ENCODE measurements around the gene TNFRSF8. TPM values are rescaled to one million over a fixed set of nuclear protein-coding genes. Genes with fewer than 3 reads are reported as not detected.

TNFRSF8 gene
- total and polyA plus RNA-seq, 2 of the 4 experiments (the other 2 are of a cell fraction), result under 0.01 to 0.31 TPM

GRCh38 chr1:12167493-12168429 lies 104.7 kb downstream of the TNFRSF8 start:
- no peak overlapping the region for H3K56ac ChIP-seq (ENCODE audit: extremely low read depth, insufficient read depth, low read length)
- 0 out of 3 replicates have a peak overlapping the region, but pooled peaks have one; percentile 10 for H2BK15ac ChIP-seq (ENCODE audit: low read depth, low read length)
- H4K91ac ChIP-seq (ENCODE audit: insufficient read depth, low read depth, low read length), result no peak overlapping the region; the same call in 1 of the 2 replicates
- peak overlapping the region; percentile 93 for H2AFZ ChIP-seq (replicated peaks; ENCODE audit: low read length, poor library complexity)
- H3K4me1 ChIP-seq (ENCODE audit: control insufficient read depth, insufficient read depth, low read length), result peaks cover 5% of the 10 kb centered on the region
- H3K4me3 ChIP-seq (ENCODE audit: insufficient read depth, low read depth, low read length), result peak overlapping the region; percentile 97
- no peaks in the 10 kb centered on the region for H3K36me3 ChIP-seq (ENCODE audit: control insufficient read depth, insufficient read depth, low read length)
- peak overlapping the region; percentile 50 for H3K4ac ChIP-seq (ENCODE audit: low read depth, low read length)
- no peaks in the 10 kb centered on the region for H3K9me3 ChIP-seq (ENCODE audit: control insufficient read depth, insufficient read depth, low read length)
- no peak overlapping the region for H3K23ac ChIP-seq (ENCODE audit: low read depth, low read length)
- DNase-seq (no peak), ATAC-seq (ENCODE audit: low read depth) (no peak)
- no peak overlapping the region; the same call in 1 of the 2 replicates for H2BK120ac ChIP-seq (ENCODE audit: low read depth, low read length)
- 0 out of 4 replicates have a peak, but pooled peaks cover 0 to 10% of the 10 kb centered on the region in 2 experiments for H3K79me1 ChIP-seq (ENCODE audit: low read depth in 1 of 2, low read length in 2 of 2)
- no peaks in the 10 kb centered on the region for H3K27me3 ChIP-seq (ENCODE audit: control insufficient read depth, insufficient read depth, low read length)
- in situ Hi-C loops (cut with MboI; ENCODE audit: low sequenced_read_pairs) (no loop called here), intact Hi-C loops (cut with micrococcal nuclease) (no loop called here), dilution Hi-C loops (cut with HindIII; ENCODE audit: low sequenced_read_pairs, unreplicated experiment) (no loop called here)
- 0 out of 2 replicates have a peak, but pooled peaks cover 5% of the 10 kb centered on the region for H3K9me1 ChIP-seq (ENCODE audit: insufficient read depth, low read length)
- peak overlapping the region; percentile 74 for H3K9ac ChIP-seq (ENCODE audit: low read depth, low read length)
- no peak overlapping the region for H2BK20ac ChIP-seq (ENCODE audit: low read depth, low read length)
- no peak overlapping the region for H2BK5ac ChIP-seq (ENCODE audit: low read depth, low read length, poor library complexity, severe bottlenecking)
- ChIA-PET CTCF (interaction anchor here (0.9 kb wide), 1 partner anchor 43 kb away, joined by 3 read pairs; no protein-coding TSS in a partner anchor), POLR2A (ENCODE audit: unreplicated experiment) (no interaction called here)
- no peak overlapping the region; the same call in 1 of the 2 replicates for H3K18ac ChIP-seq (ENCODE audit: low read depth, low read length)
- WGBS, 2 experiments (ENCODE audit: extremely low coverage in 2 of 2, insufficient read length in 1 of 2), result 17% methylated on average over 20 of the region's 33 CpGs; no CpG with 5 or more reads in 1 of the 2 experiments
- 0 out of 2 replicates have a peak overlapping the region, but pooled peaks have one; percentile 5 for H3K14ac ChIP-seq (replicated peaks; ENCODE audit: low read depth, low read length)
- H4K20me1 ChIP-seq (ENCODE audit: insufficient read depth, low read length), result no peaks in the 10 kb centered on the region; the same call in 1 of the 2 replicates
- H3K4me2 ChIP-seq (ENCODE audit: low read depth, low read length), result peak overlapping the region; percentile 77
- peak overlapping the region; percentile 66 for H2AK5ac ChIP-seq (ENCODE audit: low read depth, low read length)
- peak overlapping the region in 1 of 2 experiments; percentile 14; a peak in 1 of 4 replicates for H4K8ac ChIP-seq (ENCODE audit: low read depth in 2 of 2, low read length in 2 of 2)
- H4K5ac ChIP-seq (ENCODE audit: low read depth, low read length), result no peak overlapping the region
- no peak overlapping the region for H3K27ac ChIP-seq (ENCODE audit: insufficient read depth, low read length)
- peak overlapping the region; percentile 91 for H2AK9ac ChIP-seq (replicated peaks; ENCODE audit: low read depth, low read length, poor library complexity)
- no TSS peak for BruUV-seq (replicated peaks)
- TF ChIP-seq CEBPB (IDR thresholded peaks at IDR 0.05; ENCODE audit: low read depth, low read length) (no peak), FOS (IDR thresholded peaks at IDR 0.05; ENCODE audit: low read depth, low read length) (no peak), RFX5 (IDR thresholded peaks at IDR 0.05; ENCODE audit: low read depth, low read length) (no peak), MXI1 (IDR thresholded peaks at IDR 0.05; ENCODE audit: borderline replicate concordance, low read depth, low read length) (no peak), SMC3 (IDR thresholded peaks at IDR 0.05; ENCODE audit: low read depth, low read length) (no peak), USF2 (IDR thresholded peaks at IDR 0.05; ENCODE audit: low read depth, low read length) (no peak), MAFK (IDR thresholded peaks at IDR 0.05; ENCODE audit: low read depth, low read length) (no peak), RAD21 (IDR thresholded peaks at IDR 0.05; ENCODE audit: low read length) (no peak), POLR2A (IDR thresholded peaks at IDR 0.05; ENCODE audit: low read depth, low read length) (no peak), CHD1 (IDR thresholded peaks at IDR 0.05; ENCODE audit: low read depth, low read length) (no peak), CTCF (conservative IDR thresholded peaks at IDR 0.05; ENCODE audit: low read depth, low read length) (no peak), MAZ (IDR thresholded peaks at IDR 0.05; ENCODE audit: borderline replicate concordance, low read depth, low read length) (no peak)
- TF ChIP-seq, protein P1, sequence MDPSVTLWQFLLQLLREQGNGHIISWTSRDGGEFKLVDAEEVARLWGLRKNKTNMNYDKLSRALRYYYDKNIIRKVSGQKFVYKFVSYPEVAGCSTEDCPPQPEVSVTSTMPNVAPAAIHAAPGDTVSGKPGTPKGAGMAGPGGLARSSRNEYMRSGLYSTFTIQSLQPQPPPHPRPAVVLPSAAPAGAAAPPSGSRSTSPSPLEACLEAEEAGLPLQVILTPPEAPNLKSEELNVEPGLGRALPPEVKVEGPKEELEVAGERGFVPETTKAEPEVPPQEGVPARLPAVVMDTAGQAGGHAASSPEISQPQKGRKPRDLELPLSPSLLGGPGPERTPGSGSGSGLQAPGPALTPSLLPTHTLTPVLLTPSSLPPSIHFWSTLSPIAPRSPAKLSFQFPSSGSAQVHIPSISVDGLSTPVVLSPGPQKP (IDR thresholded peaks at IDR 0.05; ENCODE audit: borderline replicate concordance, low read depth, low read length), result no peak

All from IMR-90 (cell line).